HepG2 (cell line): ENCODE results near the gene CUL7. TPM values are rescaled to one million over a fixed set of nuclear protein-coding genes. Genes with fewer than 3 reads are reported as not detected.
A peak's percentile ranks its signal among the peaks of the same experiment; 100 is the strongest.

Experiments used
- ATAC-seq: fragments of 200-7000 bp; cut with Tn5 transposase; 3 replicates; pipeline ENCODE4 v1.9.1; 2020; ENCODE audit warnings: mild to moderate bottlenecking, moderate library complexity
- BruUV-seq: library from RNA; stranded (reverse); fragments of 400-500 nt; replicated peaks from 2 replicates; lab custom pipeline; 2021; lab: Mats Ljungman, UMichigan
- CTCF ChIA-PET: fragments of 300-600 bp; formaldehyde crosslinking; extraction: SDS; loops from one replicate; lab custom pipeline; 2021; ENCODE audit warnings: low total read pairs, inconsistent platforms, low intra/inter-chr PET ratio; lab: Yijun Ruan, JAX
- POLR2A ChIA-PET: fragments of 350-600 bp; sonication (Branson Sonifier 250); formaldehyde crosslinking; loops from one replicate; lab custom pipeline; 2020; ENCODE audit warnings: antibody characterized with exemption, inconsistent platforms; lab: Yijun Ruan, JAX
- DNase-seq: peaks from one replicate; pipeline ENCODE4 v3.0.0-alpha.2; 2015; ENCODE audit warnings: low spot score
- FAIRE-seq: peaks from 3 replicates; lab custom pipeline; 2011; peaks lifted over from hg19 to GRCh38; lab: Jason Lieb, UNC
- H2AFZ ChIP-seq: one replicate; pipeline ENCODE4 v1.6.1; 2011; ENCODE audit warnings: low read length, inconsistent platforms
- H3K27ac ChIP-seq: fragments of 300-600 bp; 3 replicates; pipeline ENCODE4 v1.8.0; 2011; ENCODE audit warnings: mixed run types, mild to moderate bottlenecking, mixed read lengths, low read length, inconsistent platforms; ENCODE audit not compliant: insufficient read depth; ENCODE audit errors: extremely low read length
- H3K27me3 ChIP-seq, 2 experiments: fragments of 200-600 bp in 1 of 2; 2 replicates in 1 of 2; 3 replicates in 1 of 2; pipeline versions ENCODE4 v1.6.0 to v1.8.0; 2011; ENCODE audit warnings: low read length in 2 of 2, mild to moderate bottlenecking in 2 of 2, moderate library complexity in 2 of 2, inconsistent platforms in 1 of 2; ENCODE audit not compliant: insufficient read depth in 2 of 2, control insufficient read depth in 1 of 2
- H3K36me3 ChIP-seq, 2 experiments: fragments of 200-600 bp in 1 of 2; replicated peaks in 1 of 2; 2 replicates in 1 of 2; 3 replicates in 1 of 2; pipeline versions ENCODE4 v1.5.1 to v1.8.0; 2011; ENCODE audit warnings: low read length in 2 of 2, inconsistent platforms in 1 of 2; ENCODE audit not compliant: insufficient read depth in 2 of 2, control insufficient read depth in 1 of 2
- H3K4me1 ChIP-seq: 2 replicates; pipeline ENCODE4 v1.5.1; 2012; ENCODE audit warnings: low read length, inconsistent platforms; ENCODE audit not compliant: insufficient read depth
- H3K4me2 ChIP-seq: 2 replicates; pipeline ENCODE4 v1.6.0; 2011; ENCODE audit warnings: low read depth, low read length, inconsistent platforms
- H3K4me3 ChIP-seq, 3 experiments: fragments of 200-600 bp in 1 of 3; sonication (generic), shearing (Covaris generic) in 1 of 3; replicated peaks in 1 of 3; 2 replicates each; pipeline ENCODE4 v1.5.1; 2011 to 2016; ENCODE audit warnings: low read length in 3 of 3, inconsistent platforms in 2 of 3, low read depth in 2 of 3, mild to moderate bottlenecking in 2 of 3, control low read depth in 1 of 3, mixed read lengths in 1 of 3; ENCODE audit not compliant: insufficient read depth in 1 of 3
- H3K79me2 ChIP-seq: one replicate; pipeline ENCODE4 v1.6.1; 2011; ENCODE audit warnings: low read length, inconsistent platforms; ENCODE audit not compliant: insufficient read depth
- H3K9ac ChIP-seq: 2 replicates; pipeline ENCODE4 v1.6.0; 2011; ENCODE audit warnings: mild to moderate bottlenecking, low read depth, low read length, inconsistent platforms; ENCODE audit not compliant: insufficient read depth
- H3K9me3 ChIP-seq: 2 replicates; pipeline ENCODE4 v1.5.1; 2012; ENCODE audit warnings: mild to moderate bottlenecking, low read length
- H4K20me1 ChIP-seq: 2 replicates; pipeline ENCODE4 v1.6.0; 2011; ENCODE audit warnings: inconsistent platforms, mild to moderate bottlenecking, low read length, moderate library complexity; ENCODE audit not compliant: insufficient read depth
- ERF ChIP-seq: IDR thresholded peaks from 2 replicates; pipeline ENCODE4 v1.6.1; 2018; ENCODE audit warnings: missing biosample characterization, missing genetic modification reagents
- IRX3 ChIP-seq: sonication (generic); formaldehyde crosslinking; IDR thresholded peaks from 2 replicates; pipeline ENCODE4 v1.8.1; 2023; ENCODE audit warnings: mild to moderate bottlenecking, low read depth, missing genetic modification reagents, borderline replicate concordance
- KLF9 ChIP-seq: IDR thresholded peaks from 2 replicates; pipeline ENCODE4 v1.6.1; 2016; ENCODE audit warnings: low read depth
- KMT2B ChIP-seq: IDR thresholded peaks from 2 replicates; pipeline ENCODE4 v1.6.1; 2016; ENCODE audit warnings: missing genetic modification reagents, missing compliant biosample characterization
- PITX1 ChIP-seq: sonication (generic); formaldehyde crosslinking; IDR thresholded peaks from 2 replicates; pipeline ENCODE4 v1.5.1; 2020; ENCODE audit warnings: mild to moderate bottlenecking, missing genetic modification reagents
- POLR2A ChIP-seq, 2 experiments: IDR thresholded peaks; 2 replicates each; pipeline ENCODE4 v1.6.1; 2011; ENCODE audit warnings: low read depth in 2 of 2, low read length in 2 of 2, mild to moderate bottlenecking in 1 of 2, moderate library complexity in 1 of 2; ENCODE audit not compliant: insufficient read depth in 1 of 2
- RBFOX2 ChIP-seq: fragments of 200-400 bp; formaldehyde crosslinking; IDR thresholded peaks from 2 replicates; pipeline ENCODE4 v1.6.1; 2017; ENCODE audit warnings: low read depth, mild to moderate bottlenecking, low read length
- SP4 ChIP-seq: sonication (generic); formaldehyde crosslinking; IDR thresholded peaks from 2 replicates; pipeline ENCODE4 v1.8.1; 2023; ENCODE audit warnings: mild to moderate bottlenecking, missing genetic modification reagents
- TBX3 ChIP-seq: fragments of 450-650 bp; IDR thresholded peaks from 2 replicates; pipeline ENCODE4 v1.6.1; 2017; ENCODE audit warnings: antibody characterized with exemption, mild to moderate bottlenecking, inconsistent platforms, borderline replicate concordance
- U2AF1 ChIP-seq: fragments of 200-400 bp; formaldehyde crosslinking; optimal IDR thresholded peaks from 2 replicates; pipeline ENCODE3; 2017; ENCODE audit warnings: mild to moderate bottlenecking, low read depth, low read length
- ZBTB7B ChIP-seq: sonication (generic); formaldehyde crosslinking; IDR thresholded peaks from 2 replicates; pipeline ENCODE4 v1.4.0; 2020; ENCODE audit warnings: missing genetic modification reagents
- ZNF224 ChIP-seq: sonication (generic); formaldehyde crosslinking; IDR thresholded peaks from 2 replicates; pipeline ENCODE4 v1.5.0; 2020; ENCODE audit warnings: mild to moderate bottlenecking, missing genetic modification reagents
- ZNF556 ChIP-seq: sonication (generic); formaldehyde crosslinking; IDR thresholded peaks from 2 replicates; pipeline ENCODE4 v1.4.0; 2020; ENCODE audit warnings: mild to moderate bottlenecking, missing genetic modification reagents, borderline replicate concordance
- ZNF609 ChIP-seq: sonication (generic); formaldehyde crosslinking; IDR thresholded peaks from 2 replicates; pipeline ENCODE4 v1.4.0; 2020; ENCODE audit warnings: mild to moderate bottlenecking, missing genetic modification reagents, borderline replicate concordance
- WGBS: methylation state at CpG from one replicate; pipeline ENCODE4 v1.1.6; 2017; ENCODE audit warnings: low lambda C conversion rate; 5-methylcytosine and 5-hydroxymethylcytosine counted together
- in situ Hi-C: cut with HindIII; loops from 2 replicates; pipeline ENCODE4 v1.10.0; 2017; ENCODE audit warnings: low pct_unique_long_range_greater_than_20kb; ENCODE audit not compliant: extremely low pct_ligation_motif_present
- intact Hi-C: fragments of 100-400 bp; cut with micrococcal nuclease; formaldehyde crosslinking; loops from one replicate; pipeline ENCODE4 v1.10.0; 2022; ENCODE audit not compliant: unreplicated experiment
- polyA plus RNA-seq, 8 experiments: library from polyadenylated mRNA; depleted of rRNA in 3 of 8; stranded (reverse) in 7 of 8; unstranded in 1 of 8; fragments of >200 nt; fragmentation: Illumina TruSeq in 4 of 8; extraction: Trizol in 4 of 8; gene quantifications; 2 replicates each; pipeline versions ENCODE4 v1.2.1 to v1.2.3, GENCODE V29; 2011 to 2016; ENCODE audit warnings: low read depth in 4 of 8, missing spikeins in 1 of 8, mixed read lengths in 1 of 8; ENCODE audit not compliant: insufficient read depth in 1 of 8
- total RNA-seq, 5 experiments: library from RNA; depleted of rRNA; stranded (reverse); fragments of >200 nt; fragmentation: Illumina TruSeq; extraction: Trizol; gene quantifications; 2 replicates each; pipeline ENCODE4 v1.2.3, GENCODE V29; 2016; ENCODE audit warnings: low read depth in 1 of 5

CUL7 gene
- total and polyA plus RNA-seq, 2 of the 13 experiments (the other 11 are each of a cell fraction or from before 2014, with no cell fraction given), result 32.0 to 60.7 TPM

GRCh38 chr6:43033496-43034189, 20.0 kb downstream of the CUL7 start:
- TF ChIP-seq RBFOX2 (0 out of 2 replicates have a peak, but pooled peaks have one; percentile 38), PITX1 (no peak), KLF9 (CRISPR knock-in tag) (no peak), ZNF224 (CRISPR knock-in tag) (no peak), SP4 (CRISPR knock-in tag) (no peak), ZNF556 (CRISPR knock-in tag) (no peak), POLR2A (IDR thresholded peaks at IDR 0.05; ENCODE audit: insufficient read depth in 1 of 2, low read depth in 2 of 2, low read length in 2 of 2) (0 out of 4 replicates have a peak, but pooled peaks of 1 of the 2 experiments have one; percentile 33), ZNF609 (CRISPR knock-in tag) (no peak), IRX3 (CRISPR knock-in tag) (no peak), KMT2B (CRISPR knock-in tag) (no peak), ERF (CRISPR knock-in tag) (no peak), ZBTB7B (CRISPR knock-in tag) (no peak), U2AF1 (no peak), TBX3 (no peak)
- Histone ChIP-seq H2AFZ (no peak overlapping the region), H3K36me3 (peaks cover 28 to 55% of the 10 kb centered on the region in 2 experiments), H4K20me1 (peaks cover 3% of the 10 kb centered on the region; the same call in 1 of the 2 replicates), H3K9ac (no peak overlapping the region), H3K4me3 (no peak overlapping the region), H3K4me1 (peaks cover 12% of the 10 kb centered on the region), H3K27ac (no peak overlapping the region), H3K4me2 (no peak overlapping the region), H3K9me3 (no peaks in the 10 kb centered on the region), H3K79me2 (no peaks in the 10 kb centered on the region), H3K27me3 (no peaks in the 10 kb centered on the region)
- TSS peak; percentile 33 for BruUV-seq
- 100% methylated on average over 2 of the region's 2 CpGs for WGBS
- intact Hi-C loops (no loop called here), in situ Hi-C loops (no loop called here)
- ATAC-seq, result no peak
- CTCF ChIA-PET, result no interaction called here
- POLR2A ChIA-PET, result interaction anchor here (1.9 to 5.2 kb wide), 5 partner anchors 13 to 49 kb away, joined by 4 to 41 read pairs (median 13); partner anchors contain the start of genes CUL7, KLC4, KLHDC3 and MEA1
- FAIRE-seq, result peak; percentile 51
- no peak for DNase-seq
